Lung (tissue), 12 donors: Measurements from ENCODE around the gene GAN. TPM values are rescaled to one million over a fixed set of nuclear protein-coding genes. Genes with fewer than 3 reads are reported as not detected.

ENCODE experiments used
- ATAC-seq: fragments of 200-7000 bp; cut with Tn5 transposase; one replicate; pipeline ENCODE4 v1.9.1; 2020; ENCODE audit warnings: moderate number of reproducible peaks; ENCODE audit not compliant: insufficient read depth, low FRiP score
- DNase-seq, 3 donors: peaks; one replicate each; pipeline ENCODE4 v3.0.0-alpha.2; 2013 to 2017
- H3K27ac ChIP-seq, 2 donors: one replicate each; pipeline ENCODE4 v1.5.1; 2013; ENCODE audit warnings: mild to moderate bottlenecking in 2 of 2, moderate library complexity in 2 of 2, control low read depth in 1 of 2, inconsistent platforms in 1 of 2, low read depth in 1 of 2, low read length in 1 of 2
- H3K27me3 ChIP-seq, 3 donors: one replicate each; pipeline ENCODE4 v1.5.1; 2013; ENCODE audit warnings: low read length in 2 of 3; ENCODE audit not compliant: control insufficient read depth in 3 of 3, insufficient read depth in 3 of 3
- H3K36me3 ChIP-seq, 4 donors: one replicate each; pipeline ENCODE4 v1.5.1; 2013; ENCODE audit warnings: low read length in 4 of 4, mild to moderate bottlenecking in 1 of 4, moderate library complexity in 1 of 4; ENCODE audit not compliant: control insufficient read depth in 4 of 4, insufficient read depth in 4 of 4
- H3K4me1 ChIP-seq, 5 donors: one replicate each; pipeline ENCODE4 v1.5.1; 2013; ENCODE audit warnings: low read length in 5 of 5, mild to moderate bottlenecking in 2 of 5, moderate library complexity in 1 of 5; ENCODE audit not compliant: control insufficient read depth in 5 of 5, insufficient read depth in 5 of 5
- H3K4me3 ChIP-seq: one replicate; pipeline ENCODE4 v1.5.1; 2013; ENCODE audit warnings: mild to moderate bottlenecking, control low read depth, moderate library complexity
- H3K9ac ChIP-seq, 2 donors: one replicate each; pipeline ENCODE4 v1.5.1; 2013; ENCODE audit warnings: low read length in 2 of 2, control low read depth in 1 of 2; ENCODE audit not compliant: insufficient read depth in 1 of 2
- H3K9me3 ChIP-seq, 4 donors: one replicate each; pipeline ENCODE4 v1.5.1; 2013; ENCODE audit warnings: low read length in 3 of 4, mild to moderate bottlenecking in 1 of 4, moderate library complexity in 1 of 4; ENCODE audit not compliant: control insufficient read depth in 4 of 4, insufficient read depth in 3 of 4
- CTCF ChIP-seq: IDR thresholded peaks from 2 replicates; pipeline ENCODE4 v1.5.1; 2012; ENCODE audit warnings: mild to moderate bottlenecking; ENCODE audit errors: control extremely low read depth, extremely low read depth
- WGBS, 2 donors: extraction: QIAGEN DNeasy Blood & Tissue Kit; methylation state at CpG; one replicate each; pipeline ENCODE4 v1.1.7; 2013; 5-methylcytosine and 5-hydroxymethylcytosine counted together
- polyA plus RNA-seq, 2 donors: library from polyadenylated mRNA; stranded (reverse); fragments of 200-250 nt; gene quantifications; one replicate each; pipeline ENCODE4 v1.2.1, GENCODE V29; 2013
- total RNA-seq, 2 donors: library from RNA; depleted of rRNA in 1 of 2; stranded (reverse); fragments of >200 nt in 1 of 2; gene quantifications; one replicate each; pipeline ENCODE4 v1.2.1, GENCODE V29; 2014 to 2021
- donor health status: control.
- donor health status: control.
- donor health status: Bipolar disorder and iron deficiency.
- donor health status: healthy.
- donor health status: DM: yes; HTN: yes; CAD: no.

The GAN gene
- total and polyA plus RNA-seq, 4 donors = 0.76 to 9.0 (median 4.4) TPM

DNA sequence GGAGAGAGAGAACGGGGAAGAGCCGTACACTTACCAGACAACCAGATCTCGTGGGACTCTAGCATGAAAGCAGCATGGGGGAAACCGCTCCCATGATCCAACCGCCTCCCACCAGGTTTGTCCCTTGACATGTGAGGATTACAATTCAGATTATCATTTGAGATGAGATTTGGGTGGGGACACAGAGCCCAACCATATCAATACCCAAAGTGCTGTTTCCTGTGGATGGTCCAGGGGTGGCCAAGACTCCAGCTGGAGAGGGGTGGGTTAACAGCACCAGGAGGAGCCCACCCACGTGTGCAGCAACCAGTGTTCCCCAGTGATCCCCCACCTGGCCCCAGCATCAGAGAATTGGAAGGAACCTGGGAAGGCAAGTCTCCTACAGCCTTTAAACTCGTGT lies 79.7 kb downstream of the GAN start:
- WGBS, 2 donors = 88 to 89% methylated on average over 7 of the region's 7 CpGs
- Histone ChIP-seq H3K4me3 (no peak overlapping the region), H3K9ac (no peak overlapping the region), H3K27me3 (no peaks in the 10 kb centered on the region), H3K36me3 (peaks cover 0 to 7% (median under 1%) of the 10 kb centered on the region in 4 donors), H3K4me1 (peaks cover 0 to 4% (median 0%) of the 10 kb centered on the region in 5 donors), H3K27ac (no peak overlapping the region), H3K9me3 (no peaks in the 10 kb centered on the region)
- ATAC-seq (no peak), DNase-seq (no peak)
- TF ChIP-seq CTCF = no peak

GRCh38 chr16:81394966-81395655 lies 80.3 kb downstream of the GAN start:
- 50 to 72% methylated on average over 13 of the region's 13 CpGs for WGBS, 2 donors
- DNase-seq = no peak
- no peak overlapping the region for H3K27ac ChIP-seq

GRCh38 chr16:81397058-81397878 lies 82.5 kb downstream of the GAN start:
- Histone ChIP-seq H3K9ac (no peak overlapping the region), H3K36me3 (no peaks in the 10 kb centered on the region), H3K27me3 (no peaks in the 10 kb centered on the region), H3K27ac (no peak overlapping the region), H3K4me1 (peaks cover 0 to 4% (median 0%) of the 10 kb centered on the region in 5 donors), H3K4me3 (no peak overlapping the region), H3K9me3 (peaks cover 0 to 3% (median 0%) of the 10 kb centered on the region in 4 donors)
- no peak for TF ChIP-seq CTCF
- WGBS, 2 donors = 80 to 93% methylated on average over 21 of the region's 21 CpGs
- DNase-seq (no peak), ATAC-seq (no peak)

More at GRCh38 chr16:81394966-81395655, 80.3 kb downstream of the GAN start:
- Histone ChIP-seq H3K36me3 (peaks cover 0 to 7% (median 0%) of the 10 kb centered on the region in 4 donors), H3K4me1 (peaks cover 0 to 4% (median 0%) of the 10 kb centered on the region in 5 donors), H3K9me3 (peaks cover 0 to 3% (median 0%) of the 10 kb centered on the region in 4 donors), H3K27me3 (no peaks in the 10 kb centered on the region), H3K4me3 (no peak overlapping the region), H3K9ac (no peak overlapping the region)
- peak; percentile 2 for ATAC-seq
- TF ChIP-seq CTCF = no peak
